GM03348 (cell line): ENCODE data around the gene PARP14.
"Not testable (repeated sequence)": the region's sequence is repeated elsewhere in the genome, so short reads cannot be mapped to it uniquely, and the experiment has no call there.

ENCODE experiments used
- DNase-seq: peaks from one replicate; pipeline ENCODE4 v3.0.0; 2012; ENCODE audit warnings: low spot score

Gene PARP14

GRCh38 chr3:122719273-122719921 is 38.8 kb downstream of the PARP14 start:
- DNase-seq = no peak

GRCh38 chr3:122725106-122725505 is 44.5 kb downstream of the PARP14 start:
- DNase-seq = no peak

GRCh38 chr3:122727294-122727693 is 46.7 kb downstream of the PARP14 start:
- DNase-seq = no peak

GRCh38 chr3:122727766-122728165 is 47.1 kb downstream of the PARP14 start:
- no peak for DNase-seq

- no peak for DNase-seq
Measured at GRCh38 chr3:122728186-122728585, 47.5 kb downstream of the PARP14 start.

- DNase-seq = no peak
Measured at GRCh38 chr3:122728756-122729514, 48.3 kb downstream of the PARP14 start.

GRCh38 chr3:122730240-122730639 is 49.6 kb downstream of the PARP14 start:
- no peak for DNase-seq

GRCh38 chr3:122732682-122733525 is 52.3 kb downstream of the PARP14 start:
- not testable (repeated sequence) for DNase-seq

GRCh38 chr3:122739172-122739571 is 58.5 kb downstream of the PARP14 start:
- DNase-seq = no peak

GRCh38 chr3:122742234-122742633 is 61.6 kb downstream of the PARP14 start:
- DNase-seq = no peak

GRCh38 chr3:122743581-122744120 is 63.0 kb downstream of the PARP14 start:
- DNase-seq = no peak

GRCh38 chr3:122745369-122746021 is 64.9 kb downstream of the PARP14 start:
- DNase-seq = peak; percentile 42

GRCh38 chr3:122747295-122747694 is 66.7 kb downstream of the PARP14 start:
- DNase-seq = not testable (repeated sequence)

GRCh38 chr3:122748347-122748746 is 67.7 kb downstream of the PARP14 start:
- no peak for DNase-seq

GRCh38 chr3:122754929-122755328 is 74.3 kb downstream of the PARP14 start:
- peak; percentile 52 for DNase-seq

GRCh38 chr3:122755491-122755890 is 74.9 kb downstream of the PARP14 start:
- no peak for DNase-seq

- peak; percentile 55 for DNase-seq
Measured at GRCh38 chr3:122758877-122759560, 78.4 kb downstream of the PARP14 start.

GRCh38 chr3:122760453-122761271 is 80.0 kb downstream of the PARP14 start:
- DNase-seq = peak; percentile 35

- no peak for DNase-seq
Measured at GRCh38 chr3:122766430-122766829, 85.8 kb downstream of the PARP14 start.
